HFFc6 (cell line): ENCODE measurements around the gene ZNRD2. TPM values are rescaled to one million over a fixed set of nuclear protein-coding genes. Genes with fewer than 3 reads are reported as not detected.

Source experiments
- DNase-seq: peaks from one replicate; pipeline ENCODE4 v3.0.0-alpha.2; 2018
- H3K27ac Mint-ChIP-seq: 2 replicates; pipeline ENCODE4 v1.8.0; 2020; ENCODE audit warnings: mild to moderate bottlenecking, mixed read lengths
- H3K27me3 Mint-ChIP-seq: 2 replicates; pipeline ENCODE4 v1.8.0; 2021; ENCODE audit warnings: mild to moderate bottlenecking, moderate library complexity, mixed read lengths; ENCODE audit not compliant: insufficient read depth
- H3K36me3 Mint-ChIP-seq: 2 replicates; pipeline ENCODE4 v1.8.0; 2021; ENCODE audit warnings: low read depth, mixed read lengths
- H3K4me1 Mint-ChIP-seq: 2 replicates; pipeline ENCODE4 v1.8.0; 2020; ENCODE audit warnings: low read depth, mixed read lengths
- H3K4me3 Mint-ChIP-seq: 2 replicates; pipeline ENCODE4 v1.8.0; 2020; ENCODE audit warnings: mild to moderate bottlenecking, moderate library complexity, mixed read lengths
- H3K9me3 Mint-ChIP-seq: 2 replicates; pipeline ENCODE4 v1.8.0; 2020; ENCODE audit warnings: mild to moderate bottlenecking, mixed read lengths
- total RNA-seq, 6 experiments: library from RNA; stranded (reverse); fragmentation: NEBNext Ultra II Directional; extraction: Animal tissue kit (Norgen Biotek cat#: 25700); gene quantifications; 2 replicates in 1 of 6; 3 replicates in 5 of 6; pipeline ENCODE4 v1.2.3, GENCODE V29; 2021
- TF ChIP-seq, protein P1 (sequence below): fragments of 200-600 bp; sonication (generic); IDR thresholded peaks from 2 replicates; pipeline ENCODE4 v1.5.0; 2021; ENCODE audit warnings: antibody characterized with exemption, mild to moderate bottlenecking

Gene ZNRD2
- total RNA-seq, 6 experiments from 2014 or later = 57.7 to 72.0 (median 64.3) TPM

DNA sequence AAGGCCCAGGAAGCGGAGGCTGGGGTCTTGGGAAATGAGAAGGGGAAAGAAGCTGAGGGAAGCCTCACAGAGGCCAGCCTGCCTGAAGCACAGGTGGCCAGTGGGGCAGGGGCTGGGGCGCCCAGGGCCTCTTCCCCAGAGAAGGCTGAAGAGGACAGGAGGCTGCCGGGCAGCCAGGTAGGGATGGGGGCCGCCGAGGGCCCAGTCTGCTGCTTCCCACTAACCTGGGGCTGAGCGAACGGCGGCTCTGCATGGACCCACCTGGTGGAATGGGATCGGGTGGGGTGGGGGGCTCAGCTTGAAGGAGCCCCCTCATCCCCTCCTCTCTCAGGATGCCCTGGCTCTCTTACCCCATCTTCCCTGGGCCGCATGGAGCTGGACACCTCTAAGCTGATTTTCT, 13.3 kb downstream of the ZNRD2 start:
- DNase-seq = no peak
- Mint-ChIP-seq H3K27me3 (no peaks in the 10 kb centered on the region; the same call in 1 of the 2 replicates), H3K9me3 (no peaks in the 10 kb centered on the region), H3K4me3 (no peak overlapping the region), H3K4me1 (peaks cover 31% of the 10 kb centered on the region), H3K27ac (no peak overlapping the region), H3K36me3 (peaks cover 16% of the 10 kb centered on the region)
- TF ChIP-seq, protein P1, sequence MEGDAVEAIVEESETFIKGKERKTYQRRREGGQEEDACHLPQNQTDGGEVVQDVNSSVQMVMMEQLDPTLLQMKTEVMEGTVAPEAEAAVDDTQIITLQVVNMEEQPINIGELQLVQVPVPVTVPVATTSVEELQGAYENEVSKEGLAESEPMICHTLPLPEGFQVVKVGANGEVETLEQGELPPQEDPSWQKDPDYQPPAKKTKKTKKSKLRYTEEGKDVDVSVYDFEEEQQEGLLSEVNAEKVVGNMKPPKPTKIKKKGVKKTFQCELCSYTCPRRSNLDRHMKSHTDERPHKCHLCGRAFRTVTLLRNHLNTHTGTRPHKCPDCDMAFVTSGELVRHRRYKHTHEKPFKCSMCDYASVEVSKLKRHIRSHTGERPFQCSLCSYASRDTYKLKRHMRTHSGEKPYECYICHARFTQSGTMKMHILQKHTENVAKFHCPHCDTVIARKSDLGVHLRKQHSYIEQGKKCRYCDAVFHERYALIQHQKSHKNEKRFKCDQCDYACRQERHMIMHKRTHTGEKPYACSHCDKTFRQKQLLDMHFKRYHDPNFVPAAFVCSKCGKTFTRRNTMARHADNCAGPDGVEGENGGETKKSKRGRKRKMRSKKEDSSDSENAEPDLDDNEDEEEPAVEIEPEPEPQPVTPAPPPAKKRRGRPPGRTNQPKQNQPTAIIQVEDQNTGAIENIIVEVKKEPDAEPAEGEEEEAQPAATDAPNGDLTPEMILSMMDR = no peak

DNA sequence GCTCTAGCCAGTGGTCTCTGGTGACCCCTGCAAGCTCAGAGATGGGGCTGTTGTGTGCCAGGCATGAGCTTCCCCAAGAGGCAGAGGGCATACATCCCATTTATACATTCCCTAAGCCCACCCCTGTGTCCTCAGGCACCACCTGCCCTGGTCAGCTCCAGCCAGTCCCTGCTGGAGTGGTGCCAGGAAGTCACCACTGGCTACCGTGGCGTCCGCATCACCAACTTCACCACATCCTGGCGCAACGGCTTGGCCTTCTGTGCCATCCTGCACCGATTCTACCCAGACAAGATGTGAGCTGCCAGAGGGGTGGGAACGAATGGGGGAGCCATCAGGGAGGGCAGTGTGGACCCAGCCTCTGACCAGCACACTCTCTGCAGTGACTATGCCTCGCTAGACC, 13.8 kb downstream of the ZNRD2 start:
- Mint-ChIP-seq H3K27me3 (no peaks in the 10 kb centered on the region; the same call in 1 of the 2 replicates), H3K36me3 (peaks cover 16% of the 10 kb centered on the region), H3K27ac (no peak overlapping the region), H3K4me1 (peaks cover 29% of the 10 kb centered on the region), H3K9me3 (no peaks in the 10 kb centered on the region), H3K4me3 (no peak overlapping the region)
- TF ChIP-seq, protein P1 = no peak
- no peak for DNase-seq

DNA sequence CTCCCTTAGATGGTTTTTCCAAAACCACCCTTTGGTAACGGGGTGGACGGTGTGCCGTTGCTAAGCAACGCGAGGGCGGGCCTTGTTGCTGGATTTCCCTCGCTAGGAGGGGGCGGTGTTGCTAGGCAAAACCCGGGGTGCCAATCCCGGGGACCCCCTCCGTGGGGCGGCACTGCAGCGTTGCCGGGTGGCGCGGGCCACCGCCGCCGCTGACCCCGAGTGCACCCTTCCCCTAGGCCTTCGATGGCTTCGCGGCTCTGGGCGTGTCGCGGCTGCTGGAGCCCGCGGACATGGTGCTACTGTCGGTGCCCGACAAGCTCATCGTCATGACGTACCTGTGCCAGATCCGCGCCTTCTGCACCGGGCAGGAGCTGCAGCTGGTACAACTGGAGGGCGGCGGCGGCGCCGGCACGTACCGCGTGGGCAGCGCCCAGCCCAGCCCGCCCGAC, 14.5 kb downstream of the ZNRD2 start:
- peaks cover 15% of the 10 kb centered on the region for H3K36me3 Mint-ChIP-seq
- DNase-seq = no peak
- H3K27ac Mint-ChIP-seq = no peak overlapping the region
- no peaks in the 10 kb centered on the region; the same call in 1 of the 2 replicates for H3K27me3 Mint-ChIP-seq
- H3K4me1 Mint-ChIP-seq = peaks cover 29% of the 10 kb centered on the region
- TF ChIP-seq, protein P1 = no peak
- no peak overlapping the region for H3K4me3 Mint-ChIP-seq
- no peaks in the 10 kb centered on the region for H3K9me3 Mint-ChIP-seq

DNA sequence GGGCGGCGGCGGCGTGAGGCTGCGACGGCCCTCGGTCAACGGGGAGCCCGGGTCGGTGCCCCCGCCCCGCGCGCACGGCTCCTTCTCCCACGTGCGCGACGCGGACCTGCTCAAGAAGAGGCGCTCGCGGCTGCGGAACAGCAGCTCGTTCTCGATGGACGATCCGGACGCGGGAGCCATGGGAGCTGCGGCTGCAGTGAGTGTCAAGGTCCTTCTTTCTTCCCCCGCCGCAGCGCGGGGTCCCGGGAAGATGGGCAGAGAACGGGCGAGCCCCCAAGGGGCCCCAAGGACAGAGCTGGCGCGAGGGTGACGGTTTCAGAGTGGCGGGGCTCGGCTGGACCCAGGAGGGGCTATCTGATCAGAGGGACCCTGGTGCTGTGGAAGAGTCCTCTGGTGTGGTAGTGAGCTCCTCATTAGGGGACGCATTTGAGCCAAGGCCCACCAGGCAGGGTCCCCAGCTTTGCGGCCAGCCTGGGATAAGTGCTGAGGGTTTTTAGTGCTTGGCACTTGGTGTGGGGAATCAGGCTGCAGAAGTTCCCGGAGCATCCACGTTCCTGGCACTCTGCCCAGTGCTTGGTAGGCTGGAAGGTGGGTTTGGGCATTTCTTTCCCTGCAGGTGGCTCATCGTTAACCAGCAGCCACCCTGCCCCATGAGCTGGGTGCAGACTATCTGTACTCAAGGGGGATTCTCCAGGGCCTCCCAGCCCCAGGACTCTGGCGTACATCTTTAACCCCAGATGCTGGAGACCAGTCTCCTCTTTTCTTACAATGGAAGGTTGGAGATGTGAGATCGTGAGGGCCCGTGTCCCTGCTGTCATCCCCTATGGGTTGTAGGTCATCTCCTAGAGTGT, 15.3 kb downstream of the ZNRD2 start:
- H3K27me3 Mint-ChIP-seq = no peaks in the 10 kb centered on the region; the same call in 1 of the 2 replicates
- H3K4me3 Mint-ChIP-seq = no peak overlapping the region
- H3K36me3 Mint-ChIP-seq = peaks cover 14% of the 10 kb centered on the region
- H3K4me1 Mint-ChIP-seq = peaks cover 29% of the 10 kb centered on the region
- TF ChIP-seq, protein P1 = no peak
- no peak for DNase-seq
- H3K27ac Mint-ChIP-seq = peak overlapping the region; percentile 66; the same call in 1 of the 2 replicates
- no peaks in the 10 kb centered on the region for H3K9me3 Mint-ChIP-seq

- peak overlapping the region; percentile 66 for H3K27ac Mint-ChIP-seq
- H3K9me3 Mint-ChIP-seq = no peaks in the 10 kb centered on the region
- TF ChIP-seq, protein P1 = no peak
- H3K36me3 Mint-ChIP-seq = peaks cover 15% of the 10 kb centered on the region
- no peak for DNase-seq
- H3K4me1 Mint-ChIP-seq = peaks cover 29% of the 10 kb centered on the region
- no peaks in the 10 kb centered on the region; the same call in 1 of the 2 replicates for H3K27me3 Mint-ChIP-seq
- no peak overlapping the region for H3K4me3 Mint-ChIP-seq
Observed at GRCh38 chr11:65586247-65586630, 16.0 kb downstream of the ZNRD2 start.
